GM19467 (cell line): ENCODE results near the gene ARHGAP35.

ENCODE experiments used
- ATAC-seq: cut with Tn5 transposase; IDR thresholded peaks from one replicate; pipeline ENCODE4 v1.9.1; 2021; ENCODE audit warnings: mild to moderate bottlenecking, moderate library complexity; ENCODE audit not compliant: unreplicated experiment

ARHGAP35 gene

GRCh38 chr19:46901701-46902401 is 41.1 kb downstream of the ARHGAP35 start:
- ATAC-seq: no peak

- no peak for ATAC-seq
Measured at GRCh38 chr19:46902402-46902766, 41.6 kb downstream of the ARHGAP35 start.

- ATAC-seq: no peak
Measured at GRCh38 chr19:46903458-46903857, 42.7 kb downstream of the ARHGAP35 start.

- ATAC-seq: no peak
Measured at GRCh38 chr19:46904114-46905060, 43.6 kb downstream of the ARHGAP35 start.

- no peak for ATAC-seq
Measured at GRCh38 chr19:46906221-46906620, 45.4 kb downstream of the ARHGAP35 start.

- ATAC-seq: no peak
Measured at GRCh38 chr19:46907880-46908279, 47.1 kb downstream of the ARHGAP35 start.

- ATAC-seq: no peak
Measured at GRCh38 chr19:46909356-46909755, 48.6 kb downstream of the ARHGAP35 start.
